T-helper 1 cell (primary cell): ENCODE results near the gene PANX2.
"Not testable (repeated sequence)": the region's sequence is repeated elsewhere in the genome, so short reads cannot be mapped to it uniquely, and the experiment has no call there.

Experiments used
- DNase-seq, 5 donors: peaks; one replicate each; pipeline ENCODE4 v3.0.0-alpha.2; 2012 to 2020
- total RNA-seq, 4 donors: gene quantifications; one replicate each; lab custom pipeline; 2026; lab: John Stamatoyannopoulos, UW

PANX2 gene
- total RNA-seq, result 0 reads per million in 4 donors

DNA sequence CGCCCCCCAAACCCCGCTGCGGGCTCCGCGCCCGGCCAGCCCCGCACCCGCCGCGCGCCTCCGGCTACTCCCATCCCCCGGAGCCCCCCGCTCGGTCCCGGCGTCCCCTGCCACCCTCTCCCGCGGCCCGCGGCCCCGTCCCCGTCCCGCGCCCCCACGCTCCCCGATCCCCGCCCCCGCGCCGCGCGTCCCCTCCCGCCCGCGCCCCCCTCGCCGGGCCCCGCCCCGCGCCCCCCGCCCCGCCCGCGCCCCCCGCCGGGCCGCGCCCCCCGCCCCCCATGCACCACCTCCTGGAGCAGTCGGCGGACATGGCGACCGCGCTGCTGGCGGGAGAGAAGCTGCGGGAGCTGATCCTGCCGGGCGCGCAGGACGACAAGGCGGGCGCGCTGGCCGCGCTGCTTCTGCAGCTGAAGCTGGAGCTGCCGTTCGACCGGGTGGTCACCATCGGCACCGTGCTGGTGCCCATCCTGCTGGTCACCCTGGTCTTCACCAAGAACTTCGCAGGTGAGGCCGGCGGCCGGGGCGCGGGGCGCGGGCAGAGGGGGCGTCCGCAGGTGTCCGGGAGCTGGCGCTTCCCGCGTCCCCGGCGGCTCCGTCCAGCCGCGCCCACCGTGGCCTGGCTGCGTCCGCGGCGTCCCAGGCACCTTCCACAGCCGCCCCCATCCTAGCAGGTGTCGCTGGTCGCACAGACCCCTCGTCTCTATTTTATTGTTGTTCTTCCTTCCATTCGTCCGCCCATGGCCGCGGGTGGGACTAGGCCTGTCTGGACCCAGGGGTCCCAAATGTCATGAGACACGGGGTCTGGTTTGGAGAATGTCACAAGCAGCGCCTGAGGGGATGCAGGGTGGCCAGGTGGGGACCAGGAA lies at the start of gene PANX2:
Gene PANX2 (plus strand): TSS at position 279 of the 866 bp plus-strand sequence. CDS start 0 bp downstream, at position 279.
- DNase-seq, result peak in 2 of 5 donors; percentile 4 to 14

DNA sequence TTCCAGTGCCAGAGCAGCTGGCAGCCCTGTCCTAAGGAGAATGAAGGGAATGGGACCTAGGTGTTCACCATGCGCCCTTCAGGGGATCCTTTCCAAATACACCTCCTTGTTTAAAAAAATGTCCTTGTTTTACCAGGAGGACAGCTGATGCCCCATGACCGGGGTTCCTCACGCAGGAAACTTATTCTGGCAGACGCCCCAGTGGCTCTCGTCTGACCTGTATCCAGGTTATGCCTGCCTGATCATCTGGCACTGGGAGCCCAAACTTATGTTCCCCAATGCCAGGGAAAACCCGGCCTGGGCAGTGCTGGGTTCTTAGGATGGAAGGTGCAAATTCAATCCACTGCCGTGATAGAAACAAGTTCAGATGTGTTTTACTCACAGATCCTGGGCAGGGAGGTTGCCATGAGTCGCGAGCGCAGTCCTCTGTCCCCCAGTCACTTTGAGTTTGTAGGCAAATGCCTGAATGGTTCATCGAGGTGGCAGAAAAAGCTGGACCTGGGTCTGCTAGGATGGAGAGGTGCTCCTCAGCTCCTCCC lies 49.3 kb upstream of the PANX2 start:
- no peak for DNase-seq

DNA sequence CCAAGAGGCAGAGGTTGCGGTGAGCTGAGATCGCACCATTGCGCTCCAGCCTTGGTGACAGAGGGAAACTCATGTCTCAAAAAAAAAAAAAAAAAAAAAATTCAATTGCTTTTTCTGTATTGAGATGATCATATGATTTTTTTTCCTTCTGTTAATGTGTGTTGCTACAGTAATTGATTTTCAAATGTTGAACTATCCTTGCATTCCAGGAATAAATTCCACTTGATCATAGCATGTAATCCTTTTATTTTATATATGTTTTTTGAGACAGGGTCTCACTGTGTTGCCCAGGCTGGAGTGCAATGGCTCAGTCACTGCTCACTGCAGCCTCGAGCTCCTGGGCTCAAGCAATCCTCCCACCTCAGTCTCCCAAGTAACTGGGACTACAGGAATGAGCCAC lies 47.4 kb upstream of the PANX2 start:
- no peak for DNase-seq

- DNase-seq, result no peak
Measured at GRCh38 chr22:50125029-50125428, 45.5 kb upstream of the PANX2 start.

DNA sequence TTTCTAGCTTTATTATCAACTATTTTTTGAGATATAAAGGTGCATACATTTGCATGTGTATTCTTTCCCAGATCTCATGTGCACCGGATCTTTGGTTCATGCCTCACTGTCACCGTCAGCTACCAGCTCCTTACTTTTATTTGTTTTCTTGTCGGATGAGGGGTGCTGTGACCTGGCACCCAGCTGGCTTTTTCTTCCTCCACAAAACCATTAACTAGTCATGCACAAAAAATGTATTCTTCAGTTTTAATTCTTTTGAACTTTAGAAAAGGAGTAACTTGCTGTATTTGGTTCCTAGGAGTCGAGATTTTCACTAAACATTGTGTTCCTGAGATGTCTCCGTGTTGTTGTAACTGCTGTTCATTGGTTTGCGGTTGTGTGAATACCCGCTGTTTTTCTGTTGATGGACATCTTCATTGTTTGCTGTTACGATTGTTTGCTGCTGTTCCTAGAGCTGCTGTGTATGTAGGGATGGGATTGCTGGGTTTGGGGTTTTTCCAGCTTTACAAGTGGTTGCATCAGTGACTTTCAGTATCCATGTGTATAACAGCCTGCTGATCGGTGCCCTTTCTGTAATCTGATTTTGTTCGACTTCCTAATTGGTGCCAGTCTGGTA lies 41.3 kb upstream of the PANX2 start:
- DNase-seq, result no peak

- no peak for DNase-seq
Measured at GRCh38 chr22:50131894-50132293, 38.6 kb upstream of the PANX2 start.

GRCh38 chr22:50134481-50134880 lies 36.0 kb upstream of the PANX2 start:
- no peak for DNase-seq

GRCh38 chr22:50136581-50137015 lies 33.9 kb upstream of the PANX2 start:
- no peak for DNase-seq

DNA sequence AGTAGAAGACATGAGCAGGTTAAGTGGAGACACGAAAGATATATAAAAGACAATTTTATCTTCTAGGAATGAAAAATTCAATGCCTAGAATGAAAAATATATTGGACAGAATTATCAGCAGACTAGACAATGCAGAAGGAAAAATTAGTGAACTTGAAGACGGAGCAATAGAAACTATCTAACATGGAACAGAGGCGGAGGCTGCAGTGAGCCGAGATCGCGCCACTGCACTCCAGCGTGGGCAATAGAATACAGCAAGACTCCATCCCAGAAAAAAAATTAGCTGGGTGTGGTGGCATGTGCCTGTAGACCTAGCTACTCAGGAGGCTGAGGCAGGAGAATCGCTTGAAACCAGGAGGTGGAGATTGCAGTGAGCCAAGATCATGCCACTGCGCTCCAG lies 33.3 kb upstream of the PANX2 start:
- not testable (repeated sequence) for DNase-seq

GRCh38 chr22:50138041-50138440 lies 32.5 kb upstream of the PANX2 start:
- no peak for DNase-seq

DNA sequence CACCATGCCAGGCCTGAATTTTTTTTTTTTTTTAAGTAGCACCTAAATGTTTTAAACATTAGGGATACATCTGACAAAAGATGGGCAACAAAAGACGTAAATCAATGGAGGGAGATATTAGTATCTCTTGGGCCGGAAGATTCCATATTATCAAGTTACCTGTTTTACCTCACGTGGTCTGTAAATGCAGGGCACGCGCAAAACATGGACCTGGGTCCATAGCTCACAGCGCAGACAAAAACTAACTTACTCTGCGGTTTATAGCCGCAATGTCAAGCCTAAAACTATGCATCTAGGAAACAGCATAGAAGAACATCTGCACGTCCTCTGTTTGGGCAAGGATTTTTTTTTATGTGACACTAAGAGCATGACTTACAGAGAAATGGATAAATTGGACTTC lies 31.5 kb upstream of the PANX2 start:
- no peak for DNase-seq

GRCh38 chr22:50139843-50140415 lies 30.6 kb upstream of the PANX2 start:
- no peak for DNase-seq

- no peak for DNase-seq
Measured at GRCh38 chr22:50140615-50141014, 29.9 kb upstream of the PANX2 start.

DNA sequence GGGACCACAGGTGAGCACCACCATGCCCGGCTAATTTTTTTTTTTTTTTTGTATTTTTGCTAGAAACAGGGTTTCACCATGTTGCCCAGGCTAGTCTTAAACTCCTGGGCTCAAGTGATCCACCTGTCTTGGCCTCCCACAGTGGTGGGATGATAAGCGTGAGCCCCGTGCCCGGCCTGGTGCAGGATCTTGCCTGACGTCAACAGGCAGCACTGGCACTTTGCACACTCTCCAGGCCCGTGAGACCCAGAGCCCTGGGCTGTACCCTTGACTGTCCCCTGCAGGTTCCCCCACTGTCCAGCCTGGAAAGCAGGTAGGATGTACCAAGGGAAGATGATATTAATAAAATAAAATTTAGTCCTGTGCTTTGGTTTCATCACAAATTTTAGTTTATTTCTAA lies 29.1 kb upstream of the PANX2 start:
- DNase-seq, result no peak

DNA sequence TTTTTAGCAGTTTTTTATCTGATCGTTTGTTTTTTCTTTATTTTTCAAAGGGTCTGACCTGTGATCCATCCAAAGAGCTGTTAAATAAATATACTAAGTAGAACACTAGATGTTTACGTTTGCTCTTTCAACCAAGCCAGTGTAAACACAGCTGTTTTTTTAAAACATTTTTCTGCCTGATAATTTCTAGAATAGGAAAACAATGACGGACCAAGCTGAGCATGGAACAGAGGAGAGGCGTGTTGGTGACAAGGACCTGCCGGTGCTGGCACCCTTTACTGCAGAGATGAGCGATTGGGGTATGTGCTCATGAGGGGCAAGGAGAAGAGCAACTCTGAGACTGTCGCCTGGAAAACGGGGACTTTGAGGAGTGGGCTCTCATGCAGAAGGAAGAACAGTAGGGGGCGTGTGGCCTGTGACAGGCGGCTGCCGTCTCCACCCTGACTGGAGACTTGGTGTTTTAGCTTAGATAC lies 28.6 kb upstream of the PANX2 start:
- no peak for DNase-seq

GRCh38 chr22:50143096-50143495 lies 27.4 kb upstream of the PANX2 start:
- no peak for DNase-seq

GRCh38 chr22:50144005-50144614 lies 26.4 kb upstream of the PANX2 start:
- no peak for DNase-seq

- no peak for DNase-seq
Measured at GRCh38 chr22:50145721-50146438, 24.7 kb upstream of the PANX2 start.

DNA sequence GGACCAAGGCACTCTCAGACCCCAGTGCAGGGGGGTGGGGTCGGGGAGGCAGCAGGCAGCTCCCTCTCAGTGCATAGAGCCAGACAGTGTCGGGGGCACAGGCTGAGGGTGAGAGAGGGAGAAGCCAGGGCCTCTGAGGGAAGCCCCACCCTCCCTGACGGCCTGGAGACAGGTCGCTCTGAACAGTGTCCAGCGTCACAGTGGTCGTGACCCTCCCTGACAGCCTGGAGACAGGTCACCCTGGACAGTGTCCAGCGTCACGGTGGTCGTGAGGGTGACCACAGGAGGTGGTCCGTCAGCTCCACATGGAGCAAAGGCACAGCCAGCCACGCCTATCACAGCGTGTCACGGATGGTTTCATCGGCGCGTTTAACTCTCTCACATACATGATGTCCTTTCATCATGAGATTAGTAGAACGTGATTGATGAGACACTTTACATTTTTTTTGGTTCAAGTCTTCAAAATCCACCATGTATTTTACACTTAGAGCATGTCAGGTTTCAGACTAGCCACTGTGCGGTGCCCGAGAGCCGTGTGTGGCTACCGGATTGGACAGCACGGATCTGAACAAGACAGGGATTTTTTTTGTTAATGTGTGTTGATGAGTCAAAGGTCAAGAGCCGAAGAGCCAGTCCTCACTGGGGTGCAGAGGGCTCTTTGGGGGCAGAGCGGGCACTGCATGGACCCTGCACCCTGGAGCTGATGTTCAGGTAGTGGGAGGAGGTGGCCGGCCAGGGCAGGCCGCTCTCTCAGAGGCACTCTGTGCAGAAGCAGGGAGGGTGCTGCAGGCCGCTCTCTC lies 23.9 kb upstream of the PANX2 start:
- no peak for DNase-seq

GRCh38 chr22:50147258-50148165 lies 23.0 kb upstream of the PANX2 start:
- DNase-seq, result not testable (repeated sequence)
